ENCODE results near the gene BMAL1.
"Not testable (repeated sequence)": the region's sequence is repeated elsewhere in the genome, so short reads cannot be mapped to it uniquely, and the experiment has no call there.

BMAL1 gene

DNA sequence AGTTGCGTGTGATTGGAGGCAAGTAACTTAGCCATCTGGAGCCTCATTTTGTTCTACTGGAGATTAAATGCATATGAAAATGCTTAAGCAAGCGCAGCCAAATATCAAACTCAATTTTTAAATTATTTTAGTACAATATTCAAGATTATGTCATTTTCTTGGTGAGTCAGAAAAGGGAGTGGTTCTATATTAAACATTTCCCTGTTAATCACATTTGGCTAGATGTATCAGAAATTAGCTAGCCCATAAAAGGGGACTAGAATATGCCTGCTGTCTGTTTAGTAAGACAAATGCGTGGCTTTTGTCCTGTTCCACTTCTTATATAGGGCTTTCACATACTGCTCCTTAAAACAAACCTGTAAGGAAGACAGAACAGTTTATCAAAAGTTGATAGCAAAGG lies 35.0 kb upstream of the BMAL1 start:
- no peak for TF ChIP-seq POU2F2 (IDR thresholded peaks at IDR 0.05; ENCODE audit: low read depth, low read length)
- no peak for TF ChIP-seq POLR2AphosphoS5 (IDR thresholded peaks at IDR 0.05; ENCODE audit: low read depth, low read length)
- TF ChIP-seq TAF1 (IDR thresholded peaks at IDR 0.05; ENCODE audit: low read depth, low read length): no peak
- TF ChIP-seq SPI1 (IDR thresholded peaks at IDR 0.05; ENCODE audit: low read depth, low read length): no peak
- TF ChIP-seq PAX5 (IDR thresholded peaks at IDR 0.05; ENCODE audit: insufficient read depth, low read length, severe bottlenecking): no peak
- TF ChIP-seq POLR2A (IDR thresholded peaks at IDR 0.05; ENCODE audit: low read depth, low read length): no peak
- no peak for FAIRE-seq
- no peak for DNase-seq (ENCODE audit: insufficient read length, low spot score)

DNA sequence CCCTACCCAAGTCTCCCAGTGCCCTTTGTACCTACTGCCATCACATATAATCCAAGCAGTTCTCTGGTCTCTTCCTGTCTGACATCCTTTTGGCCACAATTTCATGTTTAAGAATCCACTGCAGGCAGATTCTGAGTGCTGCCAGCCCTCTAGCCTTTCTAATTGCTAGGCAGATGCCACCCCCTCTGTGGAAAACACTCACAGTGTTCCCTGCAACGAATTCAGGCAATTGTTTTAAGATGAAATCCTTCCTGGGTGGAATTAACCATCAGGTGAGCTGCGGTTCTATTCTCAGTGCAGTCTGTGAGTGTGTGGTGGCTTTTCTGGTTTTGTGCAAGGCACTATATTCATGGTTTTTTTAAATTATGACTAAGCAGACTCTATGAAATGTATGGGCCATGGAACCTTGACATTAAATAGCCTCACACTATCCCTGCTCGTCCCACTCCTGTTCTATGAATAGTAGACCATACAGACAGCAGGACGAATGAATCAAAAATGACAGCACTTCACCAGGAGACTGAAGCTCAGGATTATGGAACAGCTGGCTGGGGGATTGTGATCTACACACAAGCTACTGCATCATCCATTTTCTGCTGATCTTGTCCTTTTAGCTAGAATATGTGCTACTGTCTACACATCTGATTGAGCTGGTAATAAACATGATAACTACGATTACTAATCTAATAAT lies 29.8 kb upstream of the BMAL1 start:
- FAIRE-seq (no peak), DNase-seq (ENCODE audit: insufficient read length, low spot score) (no peak)
- TF ChIP-seq POLR2A (IDR thresholded peaks at IDR 0.05; ENCODE audit: low read depth, low read length) (no peak), PAX5 (IDR thresholded peaks at IDR 0.05; ENCODE audit: insufficient read depth, low read length, severe bottlenecking) (no peak)

DNA sequence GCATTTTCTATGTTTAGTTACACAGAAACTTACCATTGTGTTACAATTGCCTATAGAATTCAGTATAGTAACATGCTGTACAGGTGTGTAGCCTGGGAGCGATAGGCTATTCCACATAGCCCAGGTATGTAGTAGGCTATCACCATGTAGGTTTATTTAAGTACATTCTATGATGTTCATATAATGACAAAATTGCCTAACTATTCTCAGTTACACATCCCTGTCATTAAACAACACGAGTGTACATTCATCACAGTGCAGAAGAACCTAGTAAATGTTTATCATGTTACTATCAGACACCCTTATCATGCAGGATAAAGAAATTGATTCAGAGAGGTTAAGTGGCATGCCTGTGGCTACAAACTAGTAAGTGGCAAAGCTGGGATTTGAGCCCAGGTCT lies 28.4 kb upstream of the BMAL1 start:
- FAIRE-seq (no peak), DNase-seq (ENCODE audit: insufficient read length, low spot score) (no peak)
- TF ChIP-seq POLR2A (IDR thresholded peaks at IDR 0.05; ENCODE audit: low read depth, low read length) (no peak), POLR2AphosphoS5 (IDR thresholded peaks at IDR 0.05; ENCODE audit: low read depth, low read length) (no peak), TAF1 (IDR thresholded peaks at IDR 0.05; ENCODE audit: low read depth, low read length) (no peak), PAX5 (IDR thresholded peaks at IDR 0.05; ENCODE audit: insufficient read depth, low read length, severe bottlenecking) (no peak), POU2F2 (IDR thresholded peaks at IDR 0.05; ENCODE audit: low read depth, low read length) (no peak), SPI1 (IDR thresholded peaks at IDR 0.05; ENCODE audit: low read depth, low read length) (no peak)

DNA sequence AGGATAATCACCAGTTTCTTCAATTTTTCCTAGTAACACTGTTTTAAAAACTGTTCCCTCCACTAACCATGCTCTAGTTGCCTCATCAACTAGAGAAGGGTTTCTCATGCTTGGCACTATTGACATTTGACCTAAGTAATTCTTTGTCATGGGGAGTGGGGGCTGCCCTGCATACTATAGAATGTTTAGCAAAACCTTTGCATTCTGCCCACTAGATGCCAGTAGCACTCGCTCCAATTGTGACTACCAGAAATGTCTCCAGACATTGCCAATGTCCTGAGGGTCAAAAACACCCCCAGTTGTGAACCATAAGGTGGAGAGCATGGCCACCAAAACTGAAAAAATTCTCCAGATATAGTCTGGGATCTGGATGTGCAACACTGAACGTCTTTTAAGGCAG lies 27.6 kb upstream of the BMAL1 start:
- FAIRE-seq: no peak
- TF ChIP-seq POU2F2 (IDR thresholded peaks at IDR 0.05; ENCODE audit: low read depth, low read length): no peak
- TF ChIP-seq POLR2AphosphoS5 (IDR thresholded peaks at IDR 0.05; ENCODE audit: low read depth, low read length): no peak
- no peak for TF ChIP-seq SPI1 (IDR thresholded peaks at IDR 0.05; ENCODE audit: low read depth, low read length)
- TF ChIP-seq PAX5 (IDR thresholded peaks at IDR 0.05; ENCODE audit: insufficient read depth, low read length, severe bottlenecking): no peak
- no peak for TF ChIP-seq TAF1 (IDR thresholded peaks at IDR 0.05; ENCODE audit: low read depth, low read length)
- no peak for TF ChIP-seq POLR2A (IDR thresholded peaks at IDR 0.05; ENCODE audit: low read depth, low read length)
- no peak for DNase-seq (ENCODE audit: insufficient read length, low spot score)

DNA sequence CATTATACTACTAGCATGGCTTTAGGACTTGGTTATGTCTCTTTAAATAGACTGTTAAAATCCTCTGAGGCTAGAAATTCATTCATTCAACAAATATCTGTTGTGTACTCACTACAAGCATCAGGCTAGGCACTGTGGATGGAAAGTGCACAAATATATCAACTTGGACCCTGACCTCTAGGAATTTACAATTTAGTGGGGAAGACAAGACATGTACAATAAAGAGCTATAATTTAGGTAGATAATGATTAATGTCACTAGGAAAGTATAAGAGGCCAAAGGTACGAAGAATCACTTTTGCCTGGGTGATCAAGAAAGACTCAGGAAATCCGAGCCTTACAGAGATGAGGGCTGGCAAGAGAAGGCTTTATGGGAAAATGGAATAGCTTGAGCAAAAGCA lies 25.6 kb upstream of the BMAL1 start:
- no peak for TF ChIP-seq PAX5 (IDR thresholded peaks at IDR 0.05; ENCODE audit: insufficient read depth, low read length, severe bottlenecking)
- TF ChIP-seq POU2F2 (IDR thresholded peaks at IDR 0.05; ENCODE audit: low read depth, low read length): no peak
- TF ChIP-seq TAF1 (IDR thresholded peaks at IDR 0.05; ENCODE audit: low read depth, low read length): no peak
- TF ChIP-seq POLR2A (IDR thresholded peaks at IDR 0.05; ENCODE audit: low read depth, low read length): no peak
- TF ChIP-seq SPI1 (IDR thresholded peaks at IDR 0.05; ENCODE audit: low read depth, low read length): no peak
- TF ChIP-seq POLR2AphosphoS5 (IDR thresholded peaks at IDR 0.05; ENCODE audit: low read depth, low read length): no peak
- DNase-seq (ENCODE audit: insufficient read length, low spot score): no peak
- FAIRE-seq: no peak

DNA sequence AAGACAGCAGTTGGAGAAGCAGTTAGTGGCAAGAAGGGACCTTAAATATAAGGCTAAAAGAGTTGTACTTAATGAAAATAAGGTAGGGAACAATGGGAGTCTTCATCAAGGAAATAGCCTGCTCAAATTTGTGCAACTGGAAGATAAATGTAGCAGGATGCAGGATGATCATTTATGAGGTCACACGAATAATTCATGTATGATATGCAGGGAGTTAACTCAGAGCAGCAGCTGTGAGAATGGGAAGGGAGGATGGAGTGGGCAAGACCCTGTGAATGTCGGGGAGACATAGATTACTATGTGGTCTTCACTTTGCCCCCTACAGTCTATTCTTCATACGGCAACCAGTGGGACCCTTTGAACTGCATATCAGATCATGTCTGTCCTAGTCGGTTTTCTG lies 25.2 kb upstream of the BMAL1 start:
- TF ChIP-seq PAX5 (IDR thresholded peaks at IDR 0.05; ENCODE audit: insufficient read depth, low read length, severe bottlenecking) (no peak), SPI1 (IDR thresholded peaks at IDR 0.05; ENCODE audit: low read depth, low read length) (no peak), TAF1 (IDR thresholded peaks at IDR 0.05; ENCODE audit: low read depth, low read length) (no peak), POLR2A (IDR thresholded peaks at IDR 0.05; ENCODE audit: low read depth, low read length) (no peak), POU2F2 (IDR thresholded peaks at IDR 0.05; ENCODE audit: low read depth, low read length) (no peak), POLR2AphosphoS5 (IDR thresholded peaks at IDR 0.05; ENCODE audit: low read depth, low read length) (no peak)
- DNase-seq (ENCODE audit: insufficient read length, low spot score) (no peak), FAIRE-seq (no peak)

DNA sequence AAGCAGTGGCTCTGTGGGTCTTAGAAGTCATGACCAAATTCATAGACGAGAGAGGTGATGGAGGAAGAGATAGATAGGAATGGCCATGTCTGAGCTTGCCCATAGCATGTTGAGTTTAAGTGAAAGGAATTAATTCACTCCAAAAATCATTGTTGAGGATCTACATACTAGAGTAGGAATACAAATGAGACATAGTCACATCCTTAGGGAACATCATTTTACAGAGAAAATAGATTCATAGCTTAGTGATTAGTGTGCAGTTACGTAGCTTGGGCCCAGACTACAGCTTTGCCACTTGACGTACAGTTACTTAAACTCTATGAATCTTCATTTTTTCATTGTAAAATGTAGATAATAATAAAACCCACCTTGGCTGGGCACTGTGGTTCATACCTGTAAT lies 21.4 kb upstream of the BMAL1 start:
- DNase-seq (ENCODE audit: insufficient read length, low spot score) (no peak), FAIRE-seq (no peak)
- TF ChIP-seq POLR2AphosphoS5 (IDR thresholded peaks at IDR 0.05; ENCODE audit: low read depth, low read length) (no peak), SPI1 (IDR thresholded peaks at IDR 0.05; ENCODE audit: low read depth, low read length) (no peak), POLR2A (IDR thresholded peaks at IDR 0.05; ENCODE audit: low read depth, low read length) (no peak), POU2F2 (IDR thresholded peaks at IDR 0.05; ENCODE audit: low read depth, low read length) (no peak), TAF1 (IDR thresholded peaks at IDR 0.05; ENCODE audit: low read depth, low read length) (no peak), PAX5 (IDR thresholded peaks at IDR 0.05; ENCODE audit: insufficient read depth, low read length, severe bottlenecking) (no peak)

DNA sequence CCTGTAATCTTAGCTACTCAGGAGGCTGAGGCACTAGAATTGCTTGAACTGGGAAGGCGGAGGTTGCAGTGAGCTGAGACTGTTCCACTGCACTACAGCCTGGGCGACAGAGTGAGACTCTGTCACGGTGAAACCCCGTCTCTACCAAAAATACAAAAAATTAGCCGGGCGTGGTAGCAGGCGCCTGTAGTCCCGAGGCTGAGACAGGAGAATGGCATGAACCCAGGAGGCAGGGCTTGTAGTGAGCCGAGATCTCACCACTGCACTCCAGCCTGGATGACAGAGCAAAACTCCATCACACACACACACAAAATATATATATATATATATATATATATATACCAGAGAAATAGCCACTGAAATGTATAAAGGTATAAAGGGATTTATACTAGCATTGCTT lies 19.5 kb upstream of the BMAL1 start:
- FAIRE-seq; DNase-seq (ENCODE audit: insufficient read length, low spot score): not testable (repeated sequence)

DNA sequence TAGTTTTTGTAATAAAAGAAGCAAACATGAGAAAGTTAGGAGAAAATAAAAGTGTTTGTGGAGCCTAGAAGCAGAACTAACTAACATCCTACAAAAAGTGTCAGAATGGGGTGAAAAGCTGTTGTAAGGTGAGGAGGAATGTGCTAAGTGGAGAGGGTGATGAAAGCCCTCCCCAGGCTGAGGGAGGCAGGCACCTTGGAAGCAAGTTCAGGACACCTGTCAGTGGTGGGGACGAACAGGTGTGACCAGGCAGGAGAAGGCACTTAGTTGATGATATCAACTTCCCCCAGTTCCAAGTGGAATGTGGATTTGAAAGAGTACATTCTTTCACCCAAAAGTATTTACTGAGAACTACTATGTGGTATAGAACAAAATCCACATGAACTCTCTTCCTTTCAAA lies 18.7 kb upstream of the BMAL1 start:
- FAIRE-seq: no peak
- TF ChIP-seq POU2F2 (IDR thresholded peaks at IDR 0.05; ENCODE audit: low read depth, low read length) (no peak), TAF1 (IDR thresholded peaks at IDR 0.05; ENCODE audit: low read depth, low read length) (no peak), PAX5 (IDR thresholded peaks at IDR 0.05; ENCODE audit: insufficient read depth, low read length, severe bottlenecking) (no peak), POLR2AphosphoS5 (IDR thresholded peaks at IDR 0.05; ENCODE audit: low read depth, low read length) (no peak), POLR2A (IDR thresholded peaks at IDR 0.05; ENCODE audit: low read depth, low read length) (no peak), SPI1 (IDR thresholded peaks at IDR 0.05; ENCODE audit: low read depth, low read length) (no peak)
- DNase-seq (ENCODE audit: insufficient read length, low spot score): no peak

DNA sequence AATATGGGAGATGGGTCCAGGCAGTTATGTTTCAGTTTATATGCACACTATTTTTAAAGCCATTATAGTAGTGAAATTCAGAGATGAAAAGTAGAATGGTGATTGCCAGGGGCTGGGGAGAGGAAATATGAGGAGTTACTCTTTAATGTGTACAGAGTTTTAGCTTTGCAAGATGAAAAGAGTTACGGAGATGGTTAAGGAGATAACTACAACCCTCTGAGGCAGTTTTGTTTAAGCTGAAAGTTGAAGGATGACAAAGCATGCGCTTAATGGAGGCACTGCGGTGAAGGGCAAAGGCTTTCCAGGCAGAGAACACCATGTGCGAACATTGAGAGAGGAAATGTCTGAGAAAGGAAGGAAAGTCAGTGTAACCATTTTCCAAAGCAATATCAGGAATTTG lies 18.2 kb upstream of the BMAL1 start:
- no peak for FAIRE-seq
- no peak for DNase-seq (ENCODE audit: insufficient read length, low spot score)
- no peak for TF ChIP-seq PAX5 (IDR thresholded peaks at IDR 0.05; ENCODE audit: insufficient read depth, low read length, severe bottlenecking)
- TF ChIP-seq SPI1 (IDR thresholded peaks at IDR 0.05; ENCODE audit: low read depth, low read length): no peak
- no peak for TF ChIP-seq POU2F2 (IDR thresholded peaks at IDR 0.05; ENCODE audit: low read depth, low read length)
- no peak for TF ChIP-seq TAF1 (IDR thresholded peaks at IDR 0.05; ENCODE audit: low read depth, low read length)
- no peak for TF ChIP-seq POLR2AphosphoS5 (IDR thresholded peaks at IDR 0.05; ENCODE audit: low read depth, low read length)
- TF ChIP-seq POLR2A (IDR thresholded peaks at IDR 0.05; ENCODE audit: low read depth, low read length): no peak

Data from GM12891 (cell line).